Measurements from ENCODE around the gene GABARAP. TPM values are rescaled to one million over a fixed set of nuclear protein-coding genes. Genes with fewer than 3 reads are reported as not detected.

The GABARAP gene
- total and polyA plus RNA-seq, 7 experiments from 2014 or later: 214 to 950 (median 296) TPM

DNA sequence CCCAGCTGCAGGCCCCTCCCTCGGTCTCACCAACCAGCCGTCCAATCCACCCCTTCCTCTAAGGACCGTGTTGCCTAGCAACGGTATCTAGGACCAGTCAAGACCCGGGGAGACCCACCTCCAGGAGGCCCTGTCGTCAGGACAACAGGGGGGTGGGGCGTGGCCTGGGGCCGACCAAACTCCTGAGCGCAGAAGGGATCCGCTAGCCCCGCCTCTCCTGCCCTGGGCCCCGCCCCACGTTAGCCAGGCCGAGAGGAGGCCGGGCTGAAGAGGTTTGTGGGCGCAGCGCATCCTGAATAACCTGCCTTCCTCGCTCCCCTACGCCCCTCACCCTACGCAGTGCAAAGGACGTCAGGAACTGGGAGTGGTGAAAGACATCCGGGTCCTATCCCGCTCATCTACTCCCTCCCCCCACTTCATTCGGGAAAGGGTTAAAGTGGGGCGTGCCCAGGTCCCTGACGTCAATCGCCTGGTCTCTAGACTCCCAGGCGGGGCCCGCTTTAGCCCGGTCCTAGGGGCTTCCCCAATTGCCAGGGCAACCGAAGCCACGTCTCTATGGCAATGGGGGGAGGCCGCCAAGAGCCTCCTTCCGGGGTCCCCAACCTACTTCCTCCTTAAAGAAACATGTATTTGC lies 37.3 kb downstream of the GABARAP start:
- Histone ChIP-seq H3K27ac (ENCODE audit: low read depth, low read length) (peak overlapping the region; percentile 91), H3K4me3 (ENCODE audit: low read length) (peak overlapping the region; percentile 77), H3K36me3 (ENCODE audit: control insufficient read depth in 2 of 3, insufficient read depth in 3 of 3, low read length in 3 of 3) (peaks cover 0 to 13% (median 8%) of the 10 kb centered on the region in 3 experiments), H3K9me3 (ENCODE audit: control insufficient read depth in 2 of 3, low read length in 3 of 3) (no peaks in the 10 kb centered on the region), H3K4me1 (ENCODE audit: control insufficient read depth in 2 of 2, insufficient read depth in 2 of 2, low read length in 2 of 2) (peaks cover 15 to 17% of the 10 kb centered on the region in 2 donors), H3K27me3 (ENCODE audit: control insufficient read depth in 2 of 2, insufficient read depth in 2 of 2, low read length in 2 of 2) (no peaks in the 10 kb centered on the region)
- DNase-seq (peak; percentile 90 to 99 (median 97)), ATAC-seq (peak; percentile 90)
- peaks cover 28 to 39% (median 32%) of the 10 kb centered on the region in 7 donors for H3K4me1 Mint-ChIP-seq
- ChIA-PET CTCF (no interaction called here), POLR2A (interaction anchor here (1.0 kb wide), 1 partner anchor 124 kb away, joined by 3 read pairs; the partner anchor contains the start of gene NEURL4)
- intact Hi-C loops (cut with micrococcal nuclease): loop anchor here (1.0 to 2.0 kb wide), 9 partner anchors 9 to 482 kb away; partner anchors contain the start of genes ELP5 (in 2 of the 2), PHF23 (in 2 of the 2), ACADVL (in 1 of the 2) and DLG4 (in 1 of the 2)
- peaks cover 0 to 13% (median 8%) of the 10 kb centered on the region in 5 donors for H3K36me3 Mint-ChIP-seq
- peak overlapping the region; percentile 67 to 94 (median 85) for H3K4me3 Mint-ChIP-seq
- no peaks in the 10 kb centered on the region for H3K27me3 Mint-ChIP-seq
- H3K27ac Mint-ChIP-seq: peak overlapping the region; percentile 88 to 99 (median 95)
- H3K9me3 Mint-ChIP-seq: peaks cover 0 to 2% (median 0%) of the 10 kb centered on the region in 11 donors

DNA sequence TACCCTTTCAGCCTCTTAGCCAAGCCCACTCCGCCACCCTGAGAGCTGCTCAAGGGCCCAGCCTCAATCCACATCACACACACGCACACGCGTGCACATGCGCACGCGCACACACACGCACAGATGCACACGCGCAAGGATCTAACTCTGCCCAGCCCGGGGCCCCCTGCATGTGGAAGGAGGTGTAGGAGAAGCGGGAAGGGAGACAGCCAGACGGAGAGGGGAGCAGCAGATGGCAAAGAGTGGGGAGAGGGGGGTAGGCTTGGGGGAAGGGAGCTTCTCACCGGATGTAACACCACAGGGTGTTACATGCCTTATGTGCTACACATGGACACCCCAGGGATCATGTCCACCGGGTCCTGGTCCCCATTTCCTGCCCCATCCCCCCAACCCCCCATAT lies 37.9 kb downstream of the GABARAP start:
- H3K27me3 ChIP-seq (ENCODE audit: control insufficient read depth in 2 of 2, insufficient read depth in 2 of 2, low read length in 2 of 2): no peaks in the 10 kb centered on the region
- ChIA-PET POLR2A (interaction anchor here (0.5 to 1.0 kb wide), 3 partner anchors 11 to 125 kb away, joined by 3 read pairs; partner anchors contain the start of genes NEURL4 and PHF23), CTCF (no interaction called here)
- no peaks in the 10 kb centered on the region for H3K9me3 ChIP-seq (ENCODE audit: control insufficient read depth in 2 of 3, low read length in 3 of 3)
- DNase-seq (peak in 1 of 9 donors; percentile 51), ATAC-seq (peak; percentile 5)
- peaks cover 28 to 39% (median 32%) of the 10 kb centered on the region in 7 donors for H3K4me1 Mint-ChIP-seq
- H3K4me3 Mint-ChIP-seq: peak overlapping the region; percentile 67 to 94 (median 85)
- intact Hi-C loops (cut with micrococcal nuclease): loop anchor here in 1 of 2 donors (2.0 kb wide), 3 partner anchors 14 to 482 kb away; partner anchors contain the start of genes ACADVL, DLG4 and TP53
- H3K4me1 ChIP-seq (ENCODE audit: control insufficient read depth in 2 of 2, insufficient read depth in 2 of 2, low read length in 2 of 2): peaks cover 15 to 17% of the 10 kb centered on the region in 2 donors
- peaks cover 0 to 13% (median 8%) of the 10 kb centered on the region in 5 donors for H3K36me3 Mint-ChIP-seq
- peak overlapping the region; percentile 88 to 99 (median 95) for H3K27ac Mint-ChIP-seq
- H3K4me3 ChIP-seq (ENCODE audit: low read length): peak overlapping the region; percentile 77
- peaks cover 0 to 13% (median 8%) of the 10 kb centered on the region in 3 experiments for H3K36me3 ChIP-seq (ENCODE audit: control insufficient read depth in 2 of 3, insufficient read depth in 3 of 3, low read length in 3 of 3)
- peaks cover 0 to 2% (median 0%) of the 10 kb centered on the region in 11 donors for H3K9me3 Mint-ChIP-seq
- H3K27me3 Mint-ChIP-seq: no peaks in the 10 kb centered on the region
- peak overlapping the region; percentile 91 for H3K27ac ChIP-seq (ENCODE audit: low read depth, low read length)

DNA sequence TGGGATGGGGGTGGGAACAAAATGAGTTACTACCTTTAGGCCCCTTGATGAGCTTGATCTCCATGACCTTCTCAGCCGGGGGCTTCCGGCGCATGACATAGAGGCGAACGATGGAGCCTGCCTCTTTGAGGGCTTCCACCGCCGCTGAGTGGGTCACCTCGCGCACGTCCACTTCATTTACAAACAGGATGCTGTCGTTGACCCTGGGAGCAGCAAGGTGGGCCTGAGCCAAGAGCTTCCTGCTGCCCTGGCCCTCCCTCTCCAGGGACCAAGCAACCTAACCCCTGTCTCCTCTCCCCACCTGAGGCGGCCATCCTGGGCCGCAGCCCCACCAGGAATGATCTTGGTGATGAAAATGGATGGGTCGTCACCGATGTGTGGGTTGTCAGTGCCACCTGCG lies 38.9 kb downstream of the GABARAP start:
- POLR2A ChIA-PET: no interaction called here
- H3K36me3 Mint-ChIP-seq: peaks cover 0 to 13% (median 8%) of the 10 kb centered on the region in 5 donors

DNA sequence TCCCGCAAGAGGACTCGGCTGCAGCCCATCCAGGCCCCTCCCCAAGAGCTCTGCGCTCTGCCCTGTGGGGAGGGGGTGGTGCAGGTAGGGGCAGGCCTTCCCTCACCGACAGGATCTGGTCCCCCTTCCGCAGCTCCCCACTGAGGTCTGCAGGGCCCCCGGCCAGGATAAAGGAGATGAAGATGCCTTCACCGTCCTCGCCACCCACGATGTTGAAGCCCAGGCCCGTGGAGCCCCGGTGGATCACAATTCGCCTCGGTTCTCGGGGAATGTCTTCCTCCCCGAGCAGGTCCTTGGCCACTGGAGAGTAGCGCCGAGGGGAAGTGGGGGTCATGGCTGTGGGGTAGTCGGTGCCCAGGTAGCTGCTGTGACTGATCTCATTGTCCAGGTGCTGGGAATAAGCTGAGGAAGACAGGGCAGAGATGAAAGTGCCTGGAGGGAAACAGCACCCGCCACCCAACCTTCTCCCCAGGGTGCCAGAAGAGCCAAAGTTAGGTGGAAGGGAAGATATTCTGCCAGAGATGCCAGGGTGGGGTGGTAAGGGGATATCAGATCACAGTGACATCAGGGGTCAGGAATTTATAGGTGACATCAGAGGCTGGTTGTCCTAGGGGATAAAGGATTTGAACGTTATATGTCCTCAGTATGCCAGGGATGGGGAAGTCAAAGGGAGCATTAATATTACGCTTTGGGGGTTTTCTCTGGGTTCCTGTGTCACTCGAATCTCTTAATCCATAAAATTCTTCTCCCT lies 45.4 kb downstream of the GABARAP start:
- Mint-ChIP-seq H3K27ac (no peak overlapping the region), H3K4me3 (no peak overlapping the region), H3K4me1 (peaks cover 0 to 3% (median 0%) of the 10 kb centered on the region in 7 donors), H3K36me3 (peaks cover 0 to 19% (median 6%) of the 10 kb centered on the region in 5 donors), H3K27me3 (no peaks in the 10 kb centered on the region), H3K9me3 (peaks cover 0 to 2% (median 0%) of the 10 kb centered on the region in 11 donors)
- DNase-seq (no peak), ATAC-seq (no peak)
- Histone ChIP-seq H3K9me3 (ENCODE audit: control insufficient read depth in 2 of 3, low read length in 3 of 3) (no peaks in the 10 kb centered on the region), H3K27ac (ENCODE audit: low read depth, low read length) (no peak overlapping the region), H3K27me3 (ENCODE audit: control insufficient read depth in 2 of 2, insufficient read depth in 2 of 2, low read length in 2 of 2) (no peaks in the 10 kb centered on the region), H3K4me1 (ENCODE audit: control insufficient read depth in 2 of 2, insufficient read depth in 2 of 2, low read length in 2 of 2) (no peaks in the 10 kb centered on the region), H3K4me3 (ENCODE audit: low read length) (no peak overlapping the region), H3K36me3 (ENCODE audit: control insufficient read depth in 2 of 3, insufficient read depth in 3 of 3, low read length in 3 of 3) (peaks cover 0 to 34% (median 0%) of the 10 kb centered on the region in 3 experiments)
- ChIA-PET CTCF (no interaction called here), POLR2A (no interaction called here)
- intact Hi-C loops (cut with micrococcal nuclease): no loop called here

More for the DNA sequence above, 38.9 kb downstream of the GABARAP start:
- intact Hi-C loops (cut with micrococcal nuclease): no loop called here
- Histone ChIP-seq H3K27ac (ENCODE audit: low read depth, low read length) (peak overlapping the region; percentile 91), H3K27me3 (ENCODE audit: control insufficient read depth in 2 of 2, insufficient read depth in 2 of 2, low read length in 2 of 2) (no peaks in the 10 kb centered on the region), H3K4me1 (ENCODE audit: control insufficient read depth in 2 of 2, insufficient read depth in 2 of 2, low read length in 2 of 2) (peaks cover 15 to 17% of the 10 kb centered on the region in 2 donors), H3K36me3 (ENCODE audit: control insufficient read depth in 2 of 3, insufficient read depth in 3 of 3, low read length in 3 of 3) (peaks cover 0 to 13% (median 8%) of the 10 kb centered on the region in 3 experiments), H3K4me3 (ENCODE audit: low read length) (no peak overlapping the region), H3K9me3 (ENCODE audit: control insufficient read depth in 2 of 3, low read length in 3 of 3) (no peaks in the 10 kb centered on the region)
- H3K27ac Mint-ChIP-seq: peak overlapping the region; percentile 83 to 99 (median 94)
- H3K27me3 Mint-ChIP-seq: no peaks in the 10 kb centered on the region
- DNase-seq (no peak), ATAC-seq (no peak)
- CTCF ChIA-PET: no interaction called here
- H3K4me1 Mint-ChIP-seq: peaks cover 27 to 39% (median 32%) of the 10 kb centered on the region in 7 donors
- peak overlapping the region in 9 of 10 donors; percentile 14 to 89 (median 60) for H3K4me3 Mint-ChIP-seq
- peaks cover 0 to 2% (median 0%) of the 10 kb centered on the region in 11 donors for H3K9me3 Mint-ChIP-seq

DNA sequence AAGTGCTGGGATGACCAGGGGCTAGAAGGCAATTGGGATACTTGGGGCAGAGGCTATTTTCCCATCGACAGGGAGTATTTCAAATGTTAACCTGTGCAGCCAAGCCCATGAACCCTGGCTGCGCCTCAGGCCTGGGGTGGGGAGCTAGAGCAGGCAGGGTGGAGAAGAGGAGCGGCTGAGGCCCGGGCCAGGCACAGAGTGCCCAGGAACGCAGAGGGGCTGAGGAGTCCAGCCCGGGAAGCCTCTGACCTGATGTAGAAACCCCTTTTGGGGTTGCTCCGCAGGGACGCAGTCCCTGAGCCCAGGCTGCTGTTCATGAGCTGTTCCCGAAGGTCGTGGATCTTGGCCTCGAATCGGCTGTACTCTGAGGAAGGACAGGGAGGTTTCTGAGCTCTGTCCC lies 46.3 kb downstream of the GABARAP start:
- Histone ChIP-seq H3K4me3 (ENCODE audit: low read length) (no peak overlapping the region), H3K36me3 (ENCODE audit: control insufficient read depth in 2 of 3, insufficient read depth in 3 of 3, low read length in 3 of 3) (peaks cover 0 to 34% (median 0%) of the 10 kb centered on the region in 3 experiments), H3K9me3 (ENCODE audit: control insufficient read depth in 2 of 3, low read length in 3 of 3) (no peaks in the 10 kb centered on the region), H3K27ac (ENCODE audit: low read depth, low read length) (no peak overlapping the region), H3K4me1 (ENCODE audit: control insufficient read depth in 2 of 2, insufficient read depth in 2 of 2, low read length in 2 of 2) (no peaks in the 10 kb centered on the region), H3K27me3 (ENCODE audit: control insufficient read depth in 2 of 2, insufficient read depth in 2 of 2, low read length in 2 of 2) (no peaks in the 10 kb centered on the region)
- Mint-ChIP-seq H3K4me1 (peaks cover 0 to 3% (median 0%) of the 10 kb centered on the region in 7 donors), H3K4me3 (no peak overlapping the region), H3K27me3 (no peaks in the 10 kb centered on the region), H3K27ac (no peak overlapping the region), H3K9me3 (peaks cover 0 to 2% (median 0%) of the 10 kb centered on the region in 11 donors), H3K36me3 (peaks cover 0 to 16% (median 4%) of the 10 kb centered on the region in 5 donors)
- intact Hi-C loops (cut with micrococcal nuclease): no loop called here
- no peak for DNase-seq
- ATAC-seq: no peak
- ChIA-PET POLR2A (no interaction called here), CTCF (no interaction called here)

- Histone ChIP-seq H3K9me3 (ENCODE audit: control insufficient read depth in 2 of 3, low read length in 3 of 3) (no peaks in the 10 kb centered on the region), H3K27me3 (ENCODE audit: control insufficient read depth in 2 of 2, insufficient read depth in 2 of 2, low read length in 2 of 2) (no peaks in the 10 kb centered on the region), H3K27ac (ENCODE audit: low read depth, low read length) (no peak overlapping the region), H3K4me1 (ENCODE audit: control insufficient read depth in 2 of 2, insufficient read depth in 2 of 2, low read length in 2 of 2) (no peaks in the 10 kb centered on the region), H3K4me3 (ENCODE audit: low read length) (no peak overlapping the region), H3K36me3 (ENCODE audit: control insufficient read depth in 2 of 3, insufficient read depth in 3 of 3, low read length in 3 of 3) (peaks cover 0 to 41% (median 0%) of the 10 kb centered on the region in 3 experiments)
- ATAC-seq (no peak), DNase-seq (no peak)
- intact Hi-C loops (cut with micrococcal nuclease): no loop called here
- Mint-ChIP-seq H3K4me3 (no peak overlapping the region), H3K27ac (no peak overlapping the region), H3K36me3 (peaks cover 0 to 16% (median 4%) of the 10 kb centered on the region in 5 donors), H3K27me3 (no peaks in the 10 kb centered on the region), H3K9me3 (peaks cover 0 to 2% (median 0%) of the 10 kb centered on the region in 11 donors), H3K4me1 (peaks cover 0 to 3% (median 0%) of the 10 kb centered on the region in 7 donors)
- ChIA-PET POLR2A (no interaction called here), CTCF (no interaction called here)
Observed at GRCh38 chr17:7192271-7192937, 49.8 kb downstream of the GABARAP start.

Data from naive thymus-derived CD4-positive, alpha-beta T cell (primary cell).